Testis (tissue), 3 donors: ENCODE data around the gene ERFE. TPM values are rescaled to one million over a fixed set of nuclear protein-coding genes. Genes with fewer than 3 reads are reported as not detected.

ENCODE experiments used
- DNase-seq: peaks from one replicate; pipeline ENCODE4 v3.0.0-alpha.2; 2019
- H3K27ac ChIP-seq, 2 donors: fragments of 200-600 bp; sonication (generic); one replicate each; pipeline ENCODE4 v1.5.1; 2019
- H3K27me3 ChIP-seq: fragments of 200-600 bp; sonication (generic); one replicate; pipeline ENCODE4 v1.5.1; 2019
- H3K36me3 ChIP-seq: fragments of 200-600 bp; sonication (generic); one replicate; pipeline ENCODE4 v1.5.1; 2017; ENCODE audit warnings: low read depth; ENCODE audit errors: missing control alignments
- H3K4me1 ChIP-seq: fragments of 200-600 bp; sonication (generic); one replicate; pipeline ENCODE4 v1.5.1; 2019
- H3K4me3 ChIP-seq, 2 donors: fragments of 200-600 bp; sonication (generic); one replicate each; pipeline ENCODE4 v1.5.1; 2017 to 2019
- H3K9me3 ChIP-seq: fragments of 200-600 bp; sonication (generic); one replicate; pipeline ENCODE4 v1.5.1; 2017
- POLR2A ChIP-seq: fragments of 450-650 bp; IDR thresholded peaks from one replicate; pipeline ENCODE4 v1.6.1; 2017; ENCODE audit warnings: antibody characterized with exemption, mild to moderate bottlenecking, moderate library complexity
- WGBS, 2 donors: methylation state at CpG; one replicate each; pipeline ENCODE4 v1.1.5; 2018; 5-methylcytosine and 5-hydroxymethylcytosine counted together
- intact Hi-C: fragments of 100-400 bp; cut with DNase I; formaldehyde crosslinking; loops from one replicate; pipeline ENCODE4 v1.15.1; 2023; ENCODE audit warnings: low total_unique reads
- polyA plus RNA-seq: library from polyadenylated mRNA; stranded (reverse); fragments of 350-450 nt; fragmentation: Illumina TruSeq; extraction: RNeasy Lipid Tissue Mini Kit (QIAGEN cat#74804); gene quantifications from one replicate; pipeline ENCODE4 v1.2.3, GENCODE V29; 2014; ENCODE audit warnings: low read depth, low replicate concordance; ENCODE audit not compliant: insufficient read depth
- total RNA-seq, 2 donors: library from RNA; depleted of rRNA; stranded (reverse); fragments of >200 nt; gene quantifications; one replicate each; pipeline ENCODE4 v1.2.3, GENCODE V29; 2016
- TF ChIP-seq, protein P1 (sequence below), 3 experiments: fragments of 450-650 bp in 2 of 3; fragments of 200-600 bp in 1 of 3; sonication (generic) in 1 of 3; IDR thresholded peaks; one replicate each; pipeline ENCODE4 v1.5.1; 2016 to 2019; ENCODE audit warnings: antibody characterized with exemption in 3 of 3, mild to moderate bottlenecking in 2 of 3, moderate library complexity in 1 of 3

ERFE gene
- total and polyA plus RNA-seq, 3 donors from 2014 or later, result 9.5 to 31.0 (median 23.1) TPM

DNA sequence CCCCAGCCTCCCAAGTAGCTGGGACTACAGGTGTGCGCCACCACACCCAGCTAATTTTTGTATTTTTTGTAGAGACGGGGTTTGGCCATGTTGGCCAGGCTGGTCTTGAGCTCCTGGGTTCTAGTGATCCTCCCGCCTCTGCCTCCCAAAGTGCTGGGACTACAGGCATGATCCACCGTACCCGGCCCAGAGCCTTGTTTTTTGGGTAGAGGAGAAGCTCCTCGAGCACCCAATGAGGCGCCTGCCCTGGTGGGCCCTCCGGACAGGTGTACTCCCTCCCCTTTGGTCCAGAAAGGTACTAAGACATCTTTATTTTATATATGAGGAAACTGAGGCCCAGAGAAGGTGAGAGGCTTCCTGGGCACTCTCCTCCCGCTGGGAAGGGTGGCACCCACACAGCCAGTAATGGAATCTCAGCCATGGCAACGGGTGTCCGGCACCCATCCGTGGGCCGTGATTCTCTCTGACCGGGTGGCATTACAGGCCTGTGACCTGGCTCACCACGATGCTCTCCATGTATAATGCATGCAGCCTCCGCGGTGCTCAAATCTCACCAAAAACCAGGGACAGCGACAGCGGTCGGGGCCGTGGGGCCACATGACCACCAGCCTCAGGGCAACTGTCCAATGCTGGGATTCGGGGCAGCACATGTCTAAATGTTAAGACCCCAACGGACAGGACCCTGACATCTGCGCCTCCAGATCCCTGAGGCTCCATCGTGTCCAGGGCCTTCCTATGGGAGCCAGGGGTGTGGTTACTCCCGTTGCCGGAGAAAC lies 37.1 kb upstream of the ERFE start:
- TF ChIP-seq POLR2A, result no peak
- TF ChIP-seq, protein P1, sequence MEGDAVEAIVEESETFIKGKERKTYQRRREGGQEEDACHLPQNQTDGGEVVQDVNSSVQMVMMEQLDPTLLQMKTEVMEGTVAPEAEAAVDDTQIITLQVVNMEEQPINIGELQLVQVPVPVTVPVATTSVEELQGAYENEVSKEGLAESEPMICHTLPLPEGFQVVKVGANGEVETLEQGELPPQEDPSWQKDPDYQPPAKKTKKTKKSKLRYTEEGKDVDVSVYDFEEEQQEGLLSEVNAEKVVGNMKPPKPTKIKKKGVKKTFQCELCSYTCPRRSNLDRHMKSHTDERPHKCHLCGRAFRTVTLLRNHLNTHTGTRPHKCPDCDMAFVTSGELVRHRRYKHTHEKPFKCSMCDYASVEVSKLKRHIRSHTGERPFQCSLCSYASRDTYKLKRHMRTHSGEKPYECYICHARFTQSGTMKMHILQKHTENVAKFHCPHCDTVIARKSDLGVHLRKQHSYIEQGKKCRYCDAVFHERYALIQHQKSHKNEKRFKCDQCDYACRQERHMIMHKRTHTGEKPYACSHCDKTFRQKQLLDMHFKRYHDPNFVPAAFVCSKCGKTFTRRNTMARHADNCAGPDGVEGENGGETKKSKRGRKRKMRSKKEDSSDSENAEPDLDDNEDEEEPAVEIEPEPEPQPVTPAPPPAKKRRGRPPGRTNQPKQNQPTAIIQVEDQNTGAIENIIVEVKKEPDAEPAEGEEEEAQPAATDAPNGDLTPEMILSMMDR (IDR thresholded peaks at IDR 0.05), result no peak
- Histone ChIP-seq H3K4me3 (no peak overlapping the region), H3K27ac (no peak overlapping the region), H3K4me1 (no peaks in the 10 kb centered on the region), H3K36me3 (no peaks in the 10 kb centered on the region), H3K27me3 (no peaks in the 10 kb centered on the region), H3K9me3 (no peaks in the 10 kb centered on the region)
- intact Hi-C loops, result no loop called here
- WGBS, 2 donors, result 85 to 88% methylated on average over 17 to 27 of the region's 27 CpGs
- no peak for DNase-seq

DNA sequence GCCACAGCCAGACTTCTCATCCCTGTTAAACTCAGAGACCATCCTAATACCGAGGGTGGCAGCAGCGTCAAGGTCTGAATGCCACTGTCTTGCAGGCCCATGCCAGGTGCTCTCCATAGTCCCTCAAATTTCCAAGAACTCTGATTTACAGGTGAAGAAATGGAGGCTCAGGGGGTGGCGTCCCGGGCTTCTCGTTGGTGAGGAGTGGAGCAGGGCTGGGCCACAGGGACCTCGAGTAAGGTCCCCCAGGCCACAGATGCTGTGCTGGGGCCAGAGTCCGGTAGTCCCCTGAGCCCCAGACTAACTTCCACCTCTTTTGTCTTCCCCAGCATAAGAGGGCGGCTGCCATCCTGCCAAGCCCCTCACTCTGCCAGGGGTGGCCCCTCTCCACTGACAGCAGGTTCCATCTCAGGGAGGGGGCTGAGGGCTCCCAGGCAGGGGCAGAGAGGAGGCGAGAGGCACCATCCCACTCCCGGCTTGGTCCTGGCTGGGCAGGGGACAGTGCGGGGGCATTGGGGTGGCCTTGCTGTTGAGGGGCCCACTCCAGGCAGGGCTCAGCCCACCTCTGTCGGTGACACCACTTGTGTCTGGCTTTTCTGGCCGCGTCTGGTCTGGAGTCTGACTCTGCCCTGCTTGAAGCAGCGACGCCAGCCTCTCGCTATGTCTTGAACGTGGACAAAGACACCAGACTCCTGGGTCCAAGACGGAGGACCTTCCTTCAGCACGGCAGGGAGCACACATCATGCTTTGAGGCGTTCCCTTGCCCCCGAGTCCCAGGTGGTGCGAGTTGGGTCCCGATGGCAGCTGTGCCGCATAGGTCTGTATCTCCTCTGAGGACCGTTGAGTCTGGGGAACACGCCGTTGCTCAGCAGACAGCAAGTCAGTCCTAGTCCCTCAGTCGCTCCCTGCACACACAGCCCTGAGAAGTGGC lies 36.2 kb upstream of the ERFE start:
- TF ChIP-seq, protein P1 (IDR thresholded peaks at IDR 0.05), result no peak
- no peak for TF ChIP-seq POLR2A
- Histone ChIP-seq H3K27me3 (no peaks in the 10 kb centered on the region), H3K4me3 (no peak overlapping the region), H3K27ac (no peak overlapping the region), H3K4me1 (no peaks in the 10 kb centered on the region), H3K9me3 (no peaks in the 10 kb centered on the region), H3K36me3 (no peaks in the 10 kb centered on the region)
- WGBS, 2 donors, result 89 to 93% methylated on average over 16 to 29 of the region's 29 CpGs
- no peak for DNase-seq
- intact Hi-C loops, result no loop called here

DNA sequence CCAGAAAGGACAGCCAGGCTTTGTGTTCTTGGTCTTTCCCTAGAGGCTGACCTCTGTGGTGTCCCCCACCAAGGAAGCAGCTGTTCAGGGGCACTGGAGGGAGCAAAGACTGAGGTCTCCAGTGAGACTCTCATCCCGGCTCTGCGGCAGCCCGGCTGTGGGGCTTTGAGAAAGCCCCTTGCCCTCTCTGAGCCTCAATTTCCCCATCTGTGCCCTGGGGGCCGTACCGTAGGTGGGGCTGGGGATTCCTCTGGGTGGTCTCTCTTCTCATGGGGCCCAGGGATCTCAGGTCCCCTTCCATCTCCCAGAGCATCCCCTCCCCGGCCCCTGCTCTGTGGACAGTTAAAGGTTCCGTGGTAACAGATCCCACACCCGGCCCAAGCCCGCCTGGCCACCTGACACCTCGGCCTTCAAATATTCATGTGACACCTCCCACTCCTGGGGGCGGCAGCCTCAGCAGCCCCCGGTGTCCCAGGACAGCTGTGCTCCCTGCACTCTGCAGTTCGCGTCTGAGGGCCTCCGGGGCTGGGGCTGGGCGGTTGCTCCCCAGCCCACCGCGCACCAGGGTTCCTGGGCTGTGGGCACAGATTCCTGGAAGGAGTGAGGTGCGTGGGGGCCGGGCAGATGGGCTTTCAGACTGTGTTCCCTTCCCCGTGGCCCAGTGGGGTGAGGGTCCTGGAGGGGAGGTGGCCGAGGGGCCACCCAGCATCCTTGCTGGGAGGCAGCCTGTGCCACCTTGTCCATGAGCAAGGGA lies 35.4 kb upstream of the ERFE start:
- H3K36me3 ChIP-seq, result no peaks in the 10 kb centered on the region
- no peaks in the 10 kb centered on the region for H3K27me3 ChIP-seq
- intact Hi-C loops, result no loop called here
- DNase-seq, result no peak
- peaks cover 2% of the 10 kb centered on the region for H3K4me1 ChIP-seq
- no peak overlapping the region for H3K27ac ChIP-seq
- H3K4me3 ChIP-seq, result no peak overlapping the region
- TF ChIP-seq, protein P1 (IDR thresholded peaks at IDR 0.05), result no peak
- no peak for TF ChIP-seq POLR2A
- WGBS, 2 donors, result 74 to 78% methylated on average over 14 to 19 of the region's 22 CpGs
- no peaks in the 10 kb centered on the region for H3K9me3 ChIP-seq

DNA sequence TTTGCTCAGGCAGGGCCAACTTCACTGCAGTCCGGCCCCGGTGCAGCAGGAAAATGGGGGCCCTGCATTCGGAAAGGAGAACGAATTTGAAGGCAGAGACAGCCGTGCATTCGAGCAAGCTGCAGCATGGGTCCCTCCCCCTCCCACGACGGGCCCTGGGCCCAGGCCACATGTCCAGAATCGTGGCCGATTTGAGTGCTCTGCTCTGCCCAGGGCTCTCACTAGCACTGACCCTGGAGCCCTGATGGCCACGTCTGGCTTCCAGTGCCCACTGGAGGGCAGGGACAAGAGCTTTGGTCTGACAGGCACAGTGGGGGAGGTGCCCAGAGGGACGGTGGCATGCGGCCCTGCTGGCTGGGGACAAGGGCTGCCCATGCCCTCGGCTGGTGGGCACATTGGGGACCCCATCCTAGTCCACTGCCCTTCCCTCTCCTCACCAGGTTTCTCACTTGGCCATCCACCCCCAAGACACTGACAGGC lies 34.7 kb upstream of the ERFE start:
- WGBS, 2 donors, result 55 to 87% methylated on average over 5 to 14 of the region's 14 CpGs
- DNase-seq, result no peak
- Histone ChIP-seq H3K36me3 (no peaks in the 10 kb centered on the region), H3K27me3 (no peaks in the 10 kb centered on the region), H3K4me3 (no peak overlapping the region), H3K9me3 (no peaks in the 10 kb centered on the region), H3K4me1 (peaks cover 2% of the 10 kb centered on the region), H3K27ac (no peak overlapping the region)
- intact Hi-C loops, result no loop called here
- no peak for TF ChIP-seq POLR2A
- TF ChIP-seq, protein P1 (IDR thresholded peaks at IDR 0.05), result no peak
